Keratinocyte (primary cell): ENCODE data around the gene SYS1. TPM values are rescaled to one million over a fixed set of nuclear protein-coding genes. Genes with fewer than 3 reads are reported as not detected.

Experiments used
- DNase-seq: peaks from one replicate; pipeline ENCODE4 v3.0.0-alpha.2; 2011; ENCODE audit warnings: low read depth, missing footprints, low spot score
- FAIRE-seq: peaks from 2 replicates; lab custom pipeline; 2011; peaks lifted over from hg19 to GRCh38; lab: Jason Lieb, UNC
- H2AFZ ChIP-seq: 2 replicates; pipeline ENCODE4 v1.6.0; 2012; ENCODE audit warnings: low read length, control low read depth, inconsistent platforms; ENCODE audit not compliant: control insufficient read depth
- H3K27ac ChIP-seq: 2 replicates; pipeline ENCODE4 v1.5.1; 2011; ENCODE audit warnings: low read length; ENCODE audit not compliant: control insufficient read depth, insufficient read depth
- H3K27me3 ChIP-seq: 3 replicates; pipeline ENCODE4 v1.6.0; 2011; ENCODE audit warnings: low read length; ENCODE audit not compliant: control insufficient read depth, insufficient read depth; ENCODE audit errors: extremely low read depth
- H3K36me3 ChIP-seq, 2 experiments: 2 replicates in 1 of 2; 3 replicates in 1 of 2; pipeline ENCODE4 v1.5.1; 2011; ENCODE audit warnings: low read length in 2 of 2, mild to moderate bottlenecking in 1 of 2; ENCODE audit not compliant: control insufficient read depth in 2 of 2, insufficient read depth in 2 of 2; ENCODE audit errors: extremely low read depth in 1 of 2
- H3K4me1 ChIP-seq: 3 replicates; pipeline ENCODE4 v1.5.1; 2011; ENCODE audit warnings: low read length; ENCODE audit not compliant: control insufficient read depth, insufficient read depth; ENCODE audit errors: extremely low read depth
- H3K4me2 ChIP-seq: 3 replicates; pipeline ENCODE4 v1.6.0; 2011; ENCODE audit warnings: low read depth, low read length; ENCODE audit not compliant: control insufficient read depth, insufficient read depth; ENCODE audit errors: extremely low read depth
- H3K4me3 ChIP-seq, 3 experiments: fragments of 200-600 bp in 1 of 3; sonication (generic) in 1 of 3; 2 replicates in 2 of 3; 3 replicates in 1 of 3; pipeline ENCODE4 v1.5.1; 2011 to 2016; ENCODE audit warnings: low read length in 3 of 3, mild to moderate bottlenecking in 3 of 3, control low read depth in 2 of 3, inconsistent platforms in 1 of 3, low read depth in 1 of 3, mixed read lengths in 1 of 3, mixed run types in 1 of 3, moderate library complexity in 1 of 3; ENCODE audit not compliant: control insufficient read depth in 2 of 3, insufficient read depth in 2 of 3; ENCODE audit errors: extremely low read depth in 1 of 3
- H3K79me2 ChIP-seq: 2 replicates; pipeline ENCODE4 v1.6.0; 2012; ENCODE audit warnings: low read length; ENCODE audit not compliant: control insufficient read depth, insufficient read depth
- H3K9ac ChIP-seq: 3 replicates; pipeline ENCODE4 v1.6.0; 2011; ENCODE audit warnings: low read length; ENCODE audit not compliant: control insufficient read depth, insufficient read depth; ENCODE audit errors: extremely low read depth
- H3K9me1 ChIP-seq: 3 replicates; pipeline ENCODE4 v1.6.0; 2011; ENCODE audit warnings: low read length; ENCODE audit not compliant: control insufficient read depth, insufficient read depth; ENCODE audit errors: extremely low read depth
- H3K9me3 ChIP-seq: 2 replicates; pipeline ENCODE4 v1.5.1; 2012; ENCODE audit warnings: low read depth, low read length; ENCODE audit not compliant: control insufficient read depth
- H4K20me1 ChIP-seq: 3 replicates; pipeline ENCODE4 v1.6.0; 2011; ENCODE audit warnings: low read length; ENCODE audit not compliant: control insufficient read depth, insufficient read depth; ENCODE audit errors: extremely low read depth
- CTCF ChIP-seq, 3 experiments: IDR thresholded peaks in 1 of 3; conservative IDR thresholded peaks in 1 of 3; optimal IDR thresholded peaks in 1 of 3; 2 replicates in 2 of 3; 3 replicates in 1 of 3; pipeline versions ENCODE3 to v1.5.1; 2011; ENCODE audit warnings: low read length in 3 of 3, mild to moderate bottlenecking in 3 of 3, moderate library complexity in 2 of 3, control low read depth in 1 of 3, inconsistent platforms in 1 of 3; ENCODE audit not compliant: insufficient read depth in 2 of 3; ENCODE audit errors: extremely low read depth in 1 of 3
- EZH2 ChIP-seq: IDR thresholded peaks from one replicate; pipeline ENCODE4 v1.6.1; 2012; ENCODE audit warnings: inconsistent platforms, mild to moderate bottlenecking, low read length, moderate library complexity
- dilution Hi-C: fragments of 300-500 bp; cut with MboI; formaldehyde crosslinking; loops from one replicate; pipeline ENCODE4 v1.7.0; 2020; ENCODE audit warnings: low sequenced_read_pairs; ENCODE audit not compliant: extremely low pct_ligation_motif_present
- polyA plus RNA-seq, 5 experiments: library from polyadenylated mRNA; depleted of rRNA in 3 of 5; stranded (reverse) in 3 of 5; stranded (forward) in 1 of 5; unstranded in 1 of 5; fragments of >200 nt; gene quantifications; 1 replicate in 1 of 5; 2 replicates in 3 of 5; 3 replicates in 1 of 5; pipeline versions ENCODE4 v1.2.1 to v1.2.3, GENCODE V29; 2011 to 2012; ENCODE audit warnings: missing spikeins in 2 of 5, low read depth in 1 of 5, low replicate concordance in 1 of 5

SYS1 gene
- polyA plus RNA-seq, 1 donor (not counting 4 experiments of a cell fraction or from before 2014, with no cell fraction given) = 16.8 TPM

GRCh38 chr20:45345104-45345936 lies 17.6 kb upstream of the SYS1 start:
- Histone ChIP-seq H3K9ac (peak overlapping the region; percentile 99), H3K79me2 (peaks cover 78% of the 10 kb centered on the region), H3K27ac (peak overlapping the region; percentile 98), H3K9me3 (no peaks in the 10 kb centered on the region), H3K36me3 (peaks cover 5 to 27% of the 10 kb centered on the region in 2 experiments), H3K4me1 (peaks cover 71% of the 10 kb centered on the region), H3K27me3 (no peaks in the 10 kb centered on the region), H4K20me1 (peaks cover 8% of the 10 kb centered on the region), H2AFZ (no peak overlapping the region), H3K4me3 (peak overlapping the region; percentile 92 to 100 (median 99)), H3K4me2 (peak overlapping the region; percentile 77), H3K9me1 (peaks cover 2% of the 10 kb centered on the region)
- TF ChIP-seq EZH2 (no peak), CTCF (optimal IDR thresholded peaks at IDR 0.05 in 1 of 3, IDR thresholded peaks at IDR 0.05 in 1 of 3, conservative IDR thresholded peaks at IDR 0.05 in 1 of 3; ENCODE audit: extremely low read depth in 1 of 3, insufficient read depth in 2 of 3, low read length in 3 of 3) (no peak)
- dilution Hi-C loops = no loop called here
- FAIRE-seq (no peak), DNase-seq (no peak)

GRCh38 chr20:45346291-45346718 lies 16.7 kb upstream of the SYS1 start:
- no peaks in the 10 kb centered on the region for H3K27me3 ChIP-seq
- dilution Hi-C loops = no loop called here
- no peak for DNase-seq
- no peak overlapping the region for H2AFZ ChIP-seq
- H4K20me1 ChIP-seq = peaks cover 8% of the 10 kb centered on the region
- H3K9me1 ChIP-seq = peaks cover 2% of the 10 kb centered on the region
- H3K27ac ChIP-seq = peak overlapping the region; percentile 98
- no peak for TF ChIP-seq EZH2
- TF ChIP-seq CTCF (optimal IDR thresholded peaks at IDR 0.05 in 1 of 3, IDR thresholded peaks at IDR 0.05 in 1 of 3, conservative IDR thresholded peaks at IDR 0.05 in 1 of 3; ENCODE audit: extremely low read depth in 1 of 3, insufficient read depth in 2 of 3, low read length in 3 of 3) = no peak
- FAIRE-seq = no peak
- peak overlapping the region; percentile 77 for H3K4me2 ChIP-seq
- H3K36me3 ChIP-seq = peaks cover 3 to 22% of the 10 kb centered on the region in 2 experiments
- no peaks in the 10 kb centered on the region for H3K9me3 ChIP-seq
- peaks cover 68% of the 10 kb centered on the region for H3K79me2 ChIP-seq
- H3K4me3 ChIP-seq = peak overlapping the region; percentile 92 to 100 (median 99)
- peaks cover 62% of the 10 kb centered on the region for H3K4me1 ChIP-seq
- H3K9ac ChIP-seq = peak overlapping the region; percentile 99
